Hematopoietic multipotent progenitor cell treated with erythropoietin and hydrocortisone succinate and interleukin-3 and kit ligand, for 8 days (in vitro differentiated cells): Measurements from ENCODE around the gene CEP104.

ENCODE experiments used
- DNase-seq: peaks from one replicate; pipeline ENCODE4 v3.0.0-alpha.2; 2015

The CEP104 gene

DNA sequence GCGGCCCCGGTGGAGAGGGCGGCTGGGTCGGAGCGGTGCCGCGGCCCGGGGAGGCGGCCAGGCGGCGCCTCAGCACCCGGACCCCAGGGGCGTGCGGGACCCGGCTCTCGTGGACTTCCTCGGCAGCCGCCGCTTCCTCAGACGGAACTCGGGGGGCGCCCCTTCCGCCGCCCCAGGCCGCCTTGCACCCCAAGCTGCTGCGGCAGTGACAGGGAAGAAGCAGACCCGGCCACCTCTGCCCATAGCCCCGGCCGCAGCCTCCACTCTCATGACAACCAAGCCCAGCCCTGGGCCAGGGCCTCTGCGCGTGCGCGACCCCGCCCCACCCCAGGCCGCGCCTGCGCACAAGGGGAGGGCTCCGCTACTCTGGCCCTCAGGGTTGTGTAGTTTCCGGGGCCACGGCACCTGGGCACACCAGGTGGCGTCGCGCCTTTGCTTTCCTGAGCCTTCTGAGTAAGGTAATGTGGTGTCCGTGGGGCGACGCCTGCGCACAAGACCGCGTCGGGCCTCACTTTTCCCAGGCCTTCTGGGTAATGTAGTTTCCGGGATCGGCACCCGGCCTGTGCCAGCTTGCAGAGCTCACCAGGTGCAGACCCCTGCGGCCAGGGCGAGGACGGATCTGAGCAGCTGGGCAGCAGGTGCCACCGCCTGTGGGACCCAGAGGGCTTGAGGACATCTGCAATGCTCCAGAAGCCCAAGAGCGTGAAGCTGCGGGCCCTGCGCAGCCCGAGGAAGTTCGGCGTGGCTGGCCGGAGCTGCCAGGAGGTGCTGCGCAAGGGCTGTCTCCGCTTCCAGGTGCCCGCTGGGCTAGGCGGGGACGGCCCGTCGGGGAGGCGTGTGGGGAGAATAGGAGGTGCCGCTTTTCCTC, at the start of gene CEP104, which contains the start of gene DFFB:
Gene CEP104 (minus strand): TSS at position 289 of the 868 bp plus-strand sequence. CDS start 4,804 bp downstream, outside the sequence.
Gene DFFB (plus strand): TSS at position 554 of the 868 bp plus-strand sequence. CDS start 128 bp downstream, at position 682.
- DNase-seq: peak; percentile 97

DNA sequence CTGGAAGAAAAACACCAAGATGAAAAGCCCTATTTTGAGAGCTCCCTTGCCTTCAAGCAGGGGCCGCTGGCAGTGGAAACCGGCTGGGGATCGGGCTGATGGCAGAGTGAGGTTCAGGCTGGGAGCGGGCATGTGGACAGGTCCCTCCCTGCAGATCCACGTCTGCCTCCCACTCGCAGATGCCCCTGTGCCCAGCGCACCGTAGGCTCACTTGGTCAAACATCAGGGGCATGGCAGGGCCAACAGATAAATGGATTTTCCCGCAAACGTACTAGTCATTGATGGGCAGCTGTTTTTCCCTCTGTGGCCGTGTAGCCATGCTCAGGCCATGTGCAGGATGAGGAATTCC, 49.6 kb upstream of the CEP104 start:
- DNase-seq: no peak

DNA sequence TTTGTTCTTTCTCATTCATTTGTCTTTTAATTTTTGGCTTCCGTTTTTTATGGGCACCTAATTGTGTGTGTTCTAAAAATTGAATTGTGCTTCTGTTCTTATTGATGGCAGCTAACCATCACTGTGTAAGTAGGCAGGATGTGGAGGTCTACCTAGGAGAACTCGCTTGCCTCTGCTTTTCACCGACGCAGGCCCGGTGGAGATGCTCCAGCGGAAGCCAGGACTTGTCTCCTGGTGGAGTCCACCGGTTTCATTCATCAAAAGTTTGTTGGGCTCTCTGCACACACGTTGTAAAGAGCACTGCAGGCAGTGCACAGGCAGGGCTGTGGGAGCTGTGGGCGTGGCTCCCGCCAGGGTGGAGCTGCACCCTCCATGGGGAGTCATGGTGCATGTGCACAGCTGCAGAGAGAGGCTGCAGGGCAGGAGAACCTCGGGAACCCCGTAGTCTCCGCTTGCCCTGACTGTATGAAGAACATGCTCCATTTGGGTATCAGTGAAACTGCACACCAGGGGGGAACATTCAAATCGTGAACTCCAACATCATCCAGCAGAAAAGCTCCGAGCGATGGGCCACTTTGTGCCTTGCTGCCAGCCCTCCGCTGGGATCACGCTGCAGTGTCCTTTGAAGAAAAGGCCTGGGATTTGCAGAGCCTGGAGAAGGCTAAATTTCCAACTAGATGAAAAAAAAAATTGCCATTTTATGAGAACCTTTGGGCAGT, 49.1 kb upstream of the CEP104 start:
- DNase-seq: peak; percentile 37

DNA sequence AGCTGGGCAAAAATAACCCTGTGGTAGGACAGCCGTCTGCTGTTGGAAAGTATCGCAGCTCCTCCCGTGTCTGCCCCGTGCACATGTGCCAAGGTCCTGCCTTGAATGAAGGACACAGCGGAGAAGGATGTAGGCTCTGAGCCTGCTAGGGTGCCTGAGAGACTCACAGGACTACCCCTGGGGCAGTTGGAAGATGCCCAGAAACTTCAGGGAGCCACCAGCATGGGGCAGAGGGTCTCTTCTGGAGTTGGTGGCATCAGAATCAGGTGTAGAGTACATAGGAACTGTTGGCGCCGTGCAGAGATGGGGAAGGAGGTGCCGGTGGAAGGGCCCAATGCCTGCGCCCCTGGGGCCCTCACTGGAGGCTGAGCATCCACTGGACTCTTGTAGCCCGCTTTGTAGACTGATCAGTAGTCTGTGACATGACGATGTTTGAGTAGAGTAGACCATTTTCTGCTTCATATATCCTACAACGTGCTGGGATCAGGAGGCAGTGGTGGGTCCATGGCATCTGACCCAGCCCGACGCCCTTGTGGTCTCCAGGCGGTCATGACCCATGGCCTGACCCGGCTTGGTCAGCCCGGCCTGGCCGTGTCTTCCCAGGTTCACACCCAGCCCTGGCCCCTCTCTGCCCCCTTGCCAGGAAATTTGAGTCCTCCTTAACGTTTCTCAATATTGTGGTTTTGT, 48.4 kb upstream of the CEP104 start:
- DNase-seq: no peak

DNA sequence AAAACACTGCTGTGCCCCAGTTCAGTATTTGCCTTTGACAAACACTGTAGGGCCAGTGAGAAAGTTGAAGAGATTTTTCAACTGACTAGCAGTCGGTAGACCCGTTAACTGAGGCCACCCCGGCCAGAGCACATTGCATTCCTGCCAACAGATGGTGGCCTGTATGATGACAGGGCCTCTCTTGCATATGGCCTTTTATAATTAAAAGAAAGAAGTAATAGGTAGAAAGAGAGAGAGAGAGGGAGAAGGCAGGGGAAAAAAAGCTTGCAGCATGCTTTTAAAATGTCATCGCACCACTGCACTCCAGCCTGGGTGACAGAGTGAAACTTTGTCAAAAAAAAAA, 47.8 kb upstream of the CEP104 start:
- DNase-seq: no peak

DNA sequence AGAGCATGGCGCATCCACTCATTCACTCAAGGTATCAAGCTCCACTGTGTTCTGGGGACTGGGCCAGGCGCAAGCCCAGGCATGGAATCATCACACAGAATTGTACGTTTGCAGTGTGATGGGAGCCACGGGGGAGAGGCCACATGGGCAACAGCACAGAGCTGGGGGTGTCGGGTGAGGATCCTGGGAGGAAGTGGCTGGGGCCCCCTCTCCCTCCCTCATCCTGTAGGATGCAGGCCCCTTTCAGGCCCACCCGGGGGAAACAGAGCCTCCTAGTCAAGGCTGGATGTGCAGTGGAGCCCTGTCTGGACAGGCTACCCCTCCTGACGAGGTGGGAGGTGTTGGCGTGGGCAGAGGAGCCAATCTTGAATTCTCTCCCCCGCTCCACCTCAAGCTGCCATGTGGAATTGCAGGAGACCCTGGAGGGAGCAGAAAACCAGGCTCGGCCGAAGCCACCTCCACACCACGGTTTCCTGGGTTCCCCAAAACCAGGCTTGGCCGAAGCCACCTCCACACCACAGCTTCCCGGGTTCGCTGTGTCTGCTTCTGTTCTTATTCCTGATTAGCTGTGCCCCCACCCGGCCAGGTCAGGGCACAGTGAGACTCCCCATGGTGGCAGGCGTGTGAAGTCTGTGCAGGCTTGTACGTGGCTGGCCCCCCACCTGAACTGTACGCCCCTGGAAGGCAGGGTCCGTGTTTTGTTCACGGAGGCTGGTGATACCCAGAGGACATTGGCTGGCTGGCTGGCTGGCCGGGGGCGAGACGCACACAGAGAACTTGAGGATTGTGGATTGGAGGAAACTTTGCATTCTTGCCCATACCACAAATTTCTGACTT, 47.2 kb upstream of the CEP104 start:
- no peak for DNase-seq

DNA sequence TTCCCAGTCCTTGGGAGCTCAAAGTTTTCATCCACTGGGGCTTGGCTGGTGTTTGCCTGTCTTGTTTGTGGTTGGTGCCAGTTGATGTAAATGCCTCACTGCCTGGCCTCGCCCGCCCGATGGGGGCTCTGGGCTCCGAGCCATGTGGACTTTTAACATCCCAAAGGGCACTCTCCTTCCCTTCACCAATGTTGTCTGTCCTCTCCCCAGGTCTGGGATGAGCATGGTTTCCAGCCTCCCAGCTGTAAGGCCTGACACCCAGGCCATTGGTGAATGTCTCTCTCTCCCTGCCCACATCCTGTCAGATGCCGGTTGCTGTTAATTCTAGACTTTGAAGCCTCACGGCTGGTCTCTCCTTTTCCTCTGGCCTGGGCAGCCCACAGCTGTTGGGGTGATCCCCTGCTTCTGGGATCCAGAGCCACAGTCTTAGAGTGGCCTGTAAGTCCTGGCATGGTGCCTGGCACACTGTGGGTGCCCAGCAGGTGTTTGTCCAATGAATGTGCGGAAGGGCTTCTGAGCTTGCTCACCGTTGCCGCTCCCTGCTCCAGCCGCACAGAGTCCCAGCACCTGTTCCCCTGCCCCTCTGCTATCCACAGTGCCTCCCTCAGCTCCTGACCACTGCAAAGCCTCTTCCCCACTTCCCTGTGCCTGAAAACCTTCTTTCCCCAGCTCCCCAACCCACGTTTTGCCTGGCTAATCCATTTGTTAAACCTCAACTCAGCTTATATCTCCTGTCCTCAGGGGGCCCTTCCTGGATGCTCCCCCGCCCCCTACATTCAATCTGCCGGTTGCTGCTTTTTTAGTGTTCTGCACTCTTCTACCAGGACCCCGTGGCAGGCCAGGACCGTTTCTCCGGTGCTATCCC, 46.4 kb upstream of the CEP104 start:
- DNase-seq: peak; percentile 40

DNA sequence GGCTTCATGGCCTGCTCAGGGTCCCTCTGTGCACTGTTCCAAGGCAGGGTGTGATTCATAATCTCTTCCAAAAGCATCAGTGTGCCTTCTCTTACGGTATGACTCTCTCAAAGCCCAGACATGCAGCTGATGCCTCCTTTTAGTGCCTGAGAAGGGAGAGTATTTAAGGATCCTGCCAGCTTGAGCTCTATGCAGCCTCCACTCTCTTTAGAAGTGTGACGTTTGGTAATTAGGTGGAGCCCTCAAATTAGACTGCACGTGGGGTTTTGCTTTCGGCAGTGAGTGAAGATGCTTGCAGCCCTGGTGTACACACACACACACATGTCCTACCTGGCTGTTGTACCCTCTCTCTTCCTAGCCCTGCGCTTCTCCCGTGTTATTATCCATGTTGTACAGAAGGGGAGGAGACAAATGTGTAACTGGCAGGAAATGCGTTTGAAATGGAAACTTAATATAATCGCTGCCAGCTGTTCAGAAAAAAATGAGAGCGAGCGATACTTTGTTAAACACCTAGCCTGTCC, 45.6 kb upstream of the CEP104 start:
- DNase-seq: no peak

DNA sequence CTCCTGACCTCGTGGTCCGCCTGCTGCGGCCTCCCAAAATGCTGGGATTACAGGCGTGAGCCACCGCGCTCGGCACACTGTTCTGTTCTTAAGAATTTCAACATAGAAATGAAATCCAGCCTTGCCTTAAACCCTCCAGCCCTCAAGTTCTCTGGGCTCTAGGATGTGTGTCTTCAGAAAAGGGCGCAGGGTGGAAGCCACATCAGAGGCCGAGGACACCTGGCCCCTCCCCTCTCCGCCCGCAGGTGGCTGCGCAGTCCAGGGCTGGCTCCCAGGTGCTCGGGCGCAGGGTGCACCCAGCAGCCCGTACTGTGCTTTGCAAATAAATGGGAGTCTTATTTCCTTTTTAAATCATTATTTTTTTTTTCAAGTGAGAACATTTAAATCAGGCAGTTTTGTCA, 45.1 kb upstream of the CEP104 start:
- DNase-seq: no peak

DNA sequence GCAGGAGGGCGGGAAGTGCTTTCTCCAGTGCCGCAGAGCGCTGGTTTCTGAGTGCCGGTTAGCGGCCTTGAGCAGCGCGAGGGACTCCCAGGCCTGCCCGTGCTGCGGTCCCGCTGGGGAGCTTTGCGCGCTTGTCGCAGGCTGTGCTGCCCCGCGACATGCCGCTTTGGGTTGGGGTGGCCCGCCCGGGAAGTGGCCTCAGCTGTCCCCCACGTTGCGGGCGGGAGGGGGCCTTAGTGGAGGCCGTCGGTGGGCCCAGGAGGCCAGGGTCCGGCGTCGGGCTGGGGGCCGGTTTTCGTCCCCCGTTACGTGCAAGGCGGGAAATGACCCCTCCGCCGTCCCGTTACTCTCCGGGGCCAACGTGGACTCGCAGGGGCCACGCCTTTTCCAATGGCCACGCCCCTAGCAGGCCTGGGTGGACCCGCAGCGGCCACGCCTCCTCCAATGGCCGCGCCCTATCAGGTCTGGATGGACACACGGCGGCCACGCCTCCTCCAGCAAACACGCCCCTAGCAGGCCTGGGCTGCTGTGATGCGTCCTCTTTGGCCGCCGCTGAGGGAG, 44.0 kb upstream of the CEP104 start:
- DNase-seq: peak; percentile 96

DNA sequence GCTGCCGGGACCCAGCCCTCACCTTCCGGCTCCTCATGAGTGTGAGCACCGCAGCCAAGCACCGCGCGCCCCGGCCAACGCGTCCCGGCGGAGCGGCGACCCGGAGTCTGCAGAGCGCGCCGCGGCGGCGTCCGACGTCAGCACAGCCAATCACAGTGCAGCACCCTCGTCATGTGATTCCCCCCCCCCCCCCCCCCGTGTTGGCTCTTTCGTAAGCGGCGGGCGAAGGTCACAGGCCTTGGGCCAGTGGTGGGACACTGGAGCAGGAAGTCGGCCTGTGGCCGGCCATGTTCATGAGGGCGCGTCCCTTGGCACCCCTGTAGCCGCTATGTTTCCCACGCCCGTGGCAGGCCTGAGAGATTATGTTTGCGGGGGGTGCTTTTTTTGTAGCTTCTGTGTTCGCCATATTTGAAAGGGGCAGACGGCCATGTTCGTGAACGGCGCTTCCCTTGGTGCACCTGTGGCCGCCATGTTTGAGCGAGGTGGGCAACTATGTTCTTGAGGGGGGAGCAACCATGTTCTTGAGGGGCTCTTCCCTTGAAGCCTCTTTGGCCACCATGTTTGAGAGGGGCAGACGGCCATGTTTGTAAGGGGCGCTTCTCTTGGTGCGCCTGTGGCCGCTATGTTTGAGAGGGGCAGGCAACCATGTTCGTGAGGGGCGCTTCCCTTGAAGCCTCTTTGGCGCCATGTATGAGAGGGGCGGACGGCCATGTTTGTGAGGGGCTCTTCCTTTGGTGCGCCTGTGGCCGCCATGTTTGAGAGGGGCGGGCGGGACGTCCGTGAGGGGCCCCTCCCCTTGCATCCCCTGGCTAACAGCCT, 43.3 kb upstream of the CEP104 start, which contains the start of gene C1orf174:
Gene C1orf174 (minus strand): TSS at position 123 of the 819 bp plus-strand sequence. CDS start 86 bp downstream, at position 37.
- DNase-seq: peak; percentile 99

DNA sequence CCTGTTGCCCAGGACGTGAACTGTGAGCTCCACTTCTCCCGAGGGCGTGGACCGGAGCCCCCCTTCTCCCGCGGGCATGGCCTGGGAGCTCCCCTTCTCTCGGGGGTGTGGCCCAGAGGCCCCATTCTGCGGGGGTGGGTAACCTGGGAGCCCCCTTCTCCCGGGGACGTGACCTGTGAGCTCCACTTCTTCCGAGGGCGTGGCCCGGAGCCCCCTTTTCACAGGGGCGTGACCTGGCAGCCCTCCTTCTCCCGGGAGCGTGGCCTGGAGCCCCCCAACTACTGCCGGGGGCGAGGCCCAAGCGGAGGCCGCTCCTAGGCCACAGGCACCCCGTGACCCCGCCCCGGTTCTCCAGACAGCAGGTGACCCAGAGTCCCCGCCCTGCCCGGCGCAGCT, 42.7 kb upstream of the CEP104 start:
- no peak for DNase-seq

DNA sequence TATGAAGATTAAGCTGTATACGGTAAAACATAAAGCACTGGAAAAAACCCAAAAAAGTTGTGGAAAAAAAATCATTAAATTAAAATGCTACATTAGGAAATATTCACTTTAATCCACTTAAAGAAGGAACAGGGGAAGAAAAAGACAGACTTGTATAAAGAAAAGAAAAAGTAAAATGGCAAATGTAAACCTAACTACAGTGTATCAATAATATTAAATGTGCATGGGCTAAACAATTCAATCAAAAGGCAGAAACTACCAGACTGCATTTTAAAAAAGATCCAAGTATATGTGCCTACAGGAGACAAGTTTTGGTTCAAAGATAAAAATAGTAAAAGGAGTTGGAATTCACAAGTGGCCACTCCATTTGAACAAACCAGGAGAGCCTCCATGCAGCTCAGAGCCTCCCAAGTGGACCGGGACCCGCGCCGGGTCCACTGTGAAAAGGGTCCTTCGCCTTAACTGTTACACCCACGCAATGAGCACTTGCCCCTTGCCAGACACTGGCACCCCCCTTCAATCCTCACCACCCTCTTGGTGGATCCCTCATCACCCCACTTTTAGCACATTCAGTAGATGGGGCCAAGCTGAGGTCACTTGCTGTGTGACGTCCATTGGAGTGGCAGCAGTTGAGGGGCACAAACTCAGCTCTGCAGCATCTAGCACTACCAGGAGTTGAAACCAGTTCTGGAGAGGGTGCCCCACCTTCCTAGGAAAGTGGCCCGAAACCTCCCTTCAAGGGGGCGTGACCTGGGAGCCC, 42.2 kb upstream of the CEP104 start:
- peak; percentile 71 for DNase-seq

DNA sequence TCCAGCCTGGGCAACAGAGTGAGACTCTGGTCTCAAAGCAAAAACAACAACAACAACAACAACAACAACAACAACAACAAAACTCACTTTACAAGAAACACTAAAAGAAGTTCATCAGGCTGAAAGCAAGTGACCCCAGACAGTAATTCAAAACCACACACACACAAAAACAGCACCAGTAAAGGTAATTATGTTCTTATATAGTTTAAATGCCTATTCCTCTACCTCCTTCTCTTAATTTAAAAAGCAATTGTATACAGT, 41.4 kb upstream of the CEP104 start:
- no peak for DNase-seq

DNA sequence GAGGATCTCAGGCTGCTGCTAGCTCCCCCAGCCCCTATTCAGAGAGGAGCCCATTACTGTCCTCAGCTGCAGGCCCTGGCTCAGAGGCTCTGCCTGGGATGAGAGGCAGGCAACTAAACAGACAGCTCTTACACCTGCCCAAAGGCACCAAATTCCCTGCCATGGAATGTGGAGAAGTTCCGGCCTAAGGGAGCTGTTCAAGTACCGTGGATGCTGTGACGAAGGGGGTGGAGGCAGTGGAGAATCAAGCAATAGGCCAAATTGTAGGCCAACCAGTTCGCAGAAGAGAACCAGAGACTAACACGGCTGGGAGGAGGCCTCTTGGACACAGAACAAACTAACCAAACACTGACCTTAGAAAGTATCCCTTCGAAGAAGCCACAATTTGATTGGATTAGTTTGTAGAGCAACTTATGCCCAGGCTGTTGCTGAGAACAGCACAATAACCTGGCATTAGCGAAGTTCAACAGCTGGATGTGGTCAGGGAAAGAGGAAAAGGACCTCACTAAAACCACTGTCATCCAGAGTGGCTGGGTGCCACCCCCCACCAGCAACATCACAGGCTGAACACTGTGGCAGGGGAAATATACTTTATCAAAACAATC, 39.5 kb upstream of the CEP104 start:
- no peak for DNase-seq

DNA sequence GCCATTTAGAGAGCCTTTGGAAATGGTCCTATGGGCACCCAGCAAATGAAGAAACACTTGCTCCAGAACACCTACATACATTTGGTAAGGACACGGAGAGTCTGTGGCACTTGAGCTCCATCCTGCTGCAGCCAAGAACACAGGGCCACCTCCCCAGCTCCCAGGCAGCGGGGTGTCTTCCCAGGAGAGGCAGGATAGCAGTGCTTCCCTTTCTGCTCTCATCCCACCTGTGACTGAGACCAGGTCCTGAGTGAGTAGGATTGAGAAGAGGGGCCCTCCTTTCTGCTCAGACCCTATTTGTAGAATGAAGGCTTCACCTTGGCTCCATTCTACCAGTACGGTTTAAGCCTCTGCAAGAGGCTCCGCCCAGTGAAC, 38.9 kb upstream of the CEP104 start:
- no peak for DNase-seq

DNA sequence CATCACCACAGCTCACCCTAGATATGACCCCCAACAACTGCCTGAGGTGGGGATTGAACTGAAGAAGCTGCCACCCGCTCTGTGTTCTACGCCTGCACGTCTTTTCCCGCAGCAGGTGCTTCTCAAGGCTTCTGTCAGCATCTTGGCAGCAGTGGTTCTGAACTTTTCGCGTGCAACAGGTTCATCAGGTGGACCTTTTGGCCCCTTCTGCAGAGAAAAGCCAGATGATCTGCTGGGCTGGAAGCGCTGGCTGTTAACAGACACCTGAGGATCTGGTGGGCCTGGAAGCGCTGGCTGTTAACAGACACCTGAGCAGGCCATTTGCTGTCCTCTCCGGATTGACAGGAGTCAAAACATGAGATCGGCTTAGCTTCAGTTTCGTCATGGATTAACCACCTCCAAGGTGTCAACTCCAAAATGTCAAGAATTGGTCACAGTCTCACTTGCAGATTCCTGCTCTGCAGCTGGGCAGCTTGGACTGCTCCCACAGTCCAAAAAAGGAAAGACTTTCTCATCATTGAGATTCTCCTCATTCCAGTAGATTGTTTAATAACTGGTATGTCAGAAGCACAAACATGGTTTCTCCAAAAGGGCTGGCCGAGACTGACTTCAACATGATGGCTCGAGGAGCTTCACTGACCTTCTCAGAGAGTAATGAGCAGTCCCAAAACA, 38.4 kb upstream of the CEP104 start:
- DNase-seq: no peak

DNA sequence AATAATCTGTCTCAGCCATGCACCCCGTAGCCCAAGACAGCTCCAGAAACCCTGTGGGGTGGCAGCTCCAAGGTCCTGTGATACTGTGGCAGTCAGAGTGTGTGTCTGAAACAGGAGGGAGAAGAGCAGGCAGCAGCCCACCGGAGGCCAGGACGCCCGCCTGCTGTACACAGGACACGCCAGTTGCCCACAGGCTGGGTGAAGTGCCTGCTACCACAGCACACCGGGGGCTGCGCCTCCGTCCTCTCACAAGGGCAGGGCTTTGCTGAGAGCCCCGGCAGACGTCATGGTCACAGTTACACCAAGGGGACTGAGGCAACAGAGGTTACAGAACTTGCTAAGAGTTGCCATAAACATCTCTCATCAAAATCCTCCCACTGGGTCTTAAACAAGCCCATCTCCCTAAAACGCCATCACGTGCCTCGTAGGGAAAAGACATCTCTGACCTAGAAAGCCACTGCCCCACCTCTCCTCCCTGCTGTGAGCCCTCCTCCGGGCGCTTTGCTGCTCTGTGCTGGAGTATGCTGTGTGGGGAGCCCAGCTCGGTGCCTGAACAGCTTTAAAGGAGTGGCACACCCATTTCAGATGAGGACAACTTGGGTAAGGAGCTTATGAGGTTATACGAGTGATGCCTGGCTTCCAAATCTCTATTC, 37.7 kb upstream of the CEP104 start:
- no peak for DNase-seq
